NT2/D1 (cell line): ENCODE results near the gene ORM1.

ENCODE experiments used
- SUZ12 ChIP-seq: IDR thresholded peaks from 2 replicates; pipeline ENCODE4 v1.6.1; 2011; ENCODE audit not compliant: insufficient read length, insufficient read depth; ENCODE audit errors: extremely low read depth
- YY1 ChIP-seq: IDR thresholded peaks from 2 replicates; pipeline ENCODE4 v1.6.1; 2011; ENCODE audit not compliant: insufficient read length, insufficient read depth
- ZNF274 ChIP-seq: IDR thresholded peaks from 2 replicates; pipeline ENCODE4 v1.6.1; 2011; ENCODE audit warnings: mild to moderate bottlenecking, low read depth, low read length

- no peak for TF ChIP-seq YY1
- TF ChIP-seq ZNF274, result no peak
- TF ChIP-seq SUZ12, result no peak
Observed at GRCh38 chr9:114289571-114290481, 33.1 kb upstream of the ORM1 start.
